Measurements from ENCODE around the gene MTHFSD. TPM values are rescaled to one million over a fixed set of nuclear protein-coding genes. Genes with fewer than 3 reads are reported as not detected.
"Not testable (repeated sequence)": the region's sequence is repeated elsewhere in the genome, so short reads cannot be mapped to it uniquely, and the experiment has no call there.

Gene MTHFSD
- total RNA-seq, 1 experiment from 2014 or later: 47.8 TPM

DNA sequence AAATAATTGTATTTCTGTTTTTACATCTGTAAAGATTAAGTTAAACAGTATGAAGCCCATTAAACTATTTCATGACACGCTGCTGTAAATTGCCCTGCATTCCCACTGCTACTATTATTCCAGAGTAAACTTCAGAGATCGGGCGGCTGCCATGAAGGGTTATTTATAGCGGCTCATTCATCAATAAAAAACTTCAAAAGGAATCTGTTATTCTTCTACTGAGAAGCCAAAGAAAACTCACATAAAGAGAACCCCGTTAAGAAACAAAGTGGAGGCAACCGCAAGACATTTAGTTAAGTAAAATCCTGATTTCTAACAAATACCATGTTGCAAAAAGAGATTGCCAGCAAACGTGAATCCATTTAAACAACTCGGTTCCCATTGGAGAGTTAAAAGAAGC lies 39.7 kb upstream of the MTHFSD start:
- TF ChIP-seq, protein P1, sequence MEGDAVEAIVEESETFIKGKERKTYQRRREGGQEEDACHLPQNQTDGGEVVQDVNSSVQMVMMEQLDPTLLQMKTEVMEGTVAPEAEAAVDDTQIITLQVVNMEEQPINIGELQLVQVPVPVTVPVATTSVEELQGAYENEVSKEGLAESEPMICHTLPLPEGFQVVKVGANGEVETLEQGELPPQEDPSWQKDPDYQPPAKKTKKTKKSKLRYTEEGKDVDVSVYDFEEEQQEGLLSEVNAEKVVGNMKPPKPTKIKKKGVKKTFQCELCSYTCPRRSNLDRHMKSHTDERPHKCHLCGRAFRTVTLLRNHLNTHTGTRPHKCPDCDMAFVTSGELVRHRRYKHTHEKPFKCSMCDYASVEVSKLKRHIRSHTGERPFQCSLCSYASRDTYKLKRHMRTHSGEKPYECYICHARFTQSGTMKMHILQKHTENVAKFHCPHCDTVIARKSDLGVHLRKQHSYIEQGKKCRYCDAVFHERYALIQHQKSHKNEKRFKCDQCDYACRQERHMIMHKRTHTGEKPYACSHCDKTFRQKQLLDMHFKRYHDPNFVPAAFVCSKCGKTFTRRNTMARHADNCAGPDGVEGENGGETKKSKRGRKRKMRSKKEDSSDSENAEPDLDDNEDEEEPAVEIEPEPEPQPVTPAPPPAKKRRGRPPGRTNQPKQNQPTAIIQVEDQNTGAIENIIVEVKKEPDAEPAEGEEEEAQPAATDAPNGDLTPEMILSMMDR (IDR thresholded peaks at IDR 0.05; ENCODE audit: unreplicated experiment): no peak
- no TSS peak for BruUV-seq (replicated peaks)
- Mint-ChIP-seq H3K9me3 (ENCODE audit: low read depth, unreplicated experiment) (peaks cover 10% of the 10 kb centered on the region), H3K27ac (ENCODE audit: unreplicated experiment) (no peak overlapping the region), H3K27me3 (ENCODE audit: unreplicated experiment) (peaks cover 18% of the 10 kb centered on the region), H3K4me1 (ENCODE audit: low read depth, unreplicated experiment) (peaks cover 8% of the 10 kb centered on the region), H3K36me3 (ENCODE audit: insufficient read depth, unreplicated experiment) (peaks cover 8% of the 10 kb centered on the region), H3K4me3 (ENCODE audit: low read depth, unreplicated experiment) (no peak overlapping the region)
- CTCF ChIA-PET: no interaction called here
- no peak for DNase-seq
- intact Hi-C loops (cut with micrococcal nuclease; ENCODE audit: unreplicated experiment): no loop called here

DNA sequence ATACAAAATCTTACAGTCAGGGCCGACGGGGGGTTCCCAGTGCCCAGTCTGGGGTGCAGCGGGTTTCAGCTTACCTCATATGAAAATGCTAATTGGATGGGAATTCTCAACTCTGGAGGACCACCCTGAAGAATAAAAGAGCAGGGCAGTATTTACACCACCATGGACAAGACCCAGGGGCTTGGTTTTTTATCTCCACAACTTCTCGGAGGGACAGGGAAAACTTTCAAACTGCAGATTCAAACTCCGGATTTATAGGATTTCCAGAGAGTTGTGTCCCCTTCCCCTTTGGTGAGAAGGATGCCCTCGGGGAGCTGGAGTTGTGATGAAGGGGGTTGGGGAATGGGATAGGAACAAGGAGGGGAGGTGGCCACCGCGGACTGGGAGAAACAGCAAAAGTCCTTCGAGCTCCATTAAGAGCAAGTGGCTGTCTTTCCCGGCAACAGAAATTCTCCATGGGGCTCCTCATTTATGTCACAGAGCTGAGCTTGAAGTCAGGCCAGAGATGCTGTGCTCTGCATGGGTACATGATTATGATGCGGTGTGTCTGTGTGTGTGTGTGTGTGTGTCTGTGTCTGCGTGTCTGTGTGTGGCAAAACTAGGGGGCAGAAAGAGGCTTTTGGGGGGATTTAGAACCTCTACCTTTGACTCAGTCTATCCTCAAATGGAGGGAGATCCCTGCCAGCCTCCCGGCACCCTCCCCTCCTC lies 39.0 kb upstream of the MTHFSD start:
- H3K27ac Mint-ChIP-seq (ENCODE audit: unreplicated experiment): no peak overlapping the region
- DNase-seq: no peak
- CTCF ChIA-PET: no interaction called here
- peaks cover 18% of the 10 kb centered on the region for H3K27me3 Mint-ChIP-seq (ENCODE audit: unreplicated experiment)
- H3K36me3 Mint-ChIP-seq (ENCODE audit: insufficient read depth, unreplicated experiment): peaks cover 4% of the 10 kb centered on the region
- peaks cover 7% of the 10 kb centered on the region for H3K9me3 Mint-ChIP-seq (ENCODE audit: low read depth, unreplicated experiment)
- intact Hi-C loops (cut with micrococcal nuclease; ENCODE audit: unreplicated experiment): no loop called here
- no peak overlapping the region for H3K4me3 Mint-ChIP-seq (ENCODE audit: low read depth, unreplicated experiment)
- peaks cover 8% of the 10 kb centered on the region for H3K4me1 Mint-ChIP-seq (ENCODE audit: low read depth, unreplicated experiment)
- TF ChIP-seq, protein P1 (IDR thresholded peaks at IDR 0.05; ENCODE audit: unreplicated experiment): no peak
- no TSS peak for BruUV-seq (replicated peaks)

DNA sequence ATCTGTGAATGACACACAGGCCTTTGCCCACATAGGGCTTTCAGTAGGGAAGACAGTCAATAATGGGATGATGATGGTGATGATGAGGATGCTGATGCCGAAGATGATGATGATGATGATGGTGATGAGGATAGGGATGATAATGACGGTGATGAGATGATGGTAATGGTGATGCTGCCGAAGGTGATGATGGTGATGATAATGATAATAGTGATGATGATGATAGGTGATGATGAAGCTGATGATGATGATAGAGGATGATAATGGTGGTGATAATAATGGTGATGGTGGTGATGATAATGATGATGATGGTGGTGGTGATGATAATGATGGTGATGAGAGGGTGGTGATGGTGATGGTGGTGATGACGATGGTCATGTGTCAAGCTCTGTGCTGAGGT lies 36.2 kb upstream of the MTHFSD start:
- Mint-ChIP-seq H3K27ac (ENCODE audit: unreplicated experiment) (peak overlapping the region; percentile 12), H3K27me3 (ENCODE audit: unreplicated experiment) (peaks cover 9% of the 10 kb centered on the region), H3K4me3 (ENCODE audit: low read depth, unreplicated experiment) (no peak overlapping the region), H3K4me1 (ENCODE audit: low read depth, unreplicated experiment) (peaks cover 8% of the 10 kb centered on the region), H3K9me3 (ENCODE audit: low read depth, unreplicated experiment) (peaks cover 5% of the 10 kb centered on the region), H3K36me3 (ENCODE audit: insufficient read depth, unreplicated experiment) (no peaks in the 10 kb centered on the region)
- intact Hi-C loops (cut with micrococcal nuclease; ENCODE audit: unreplicated experiment): no loop called here
- CTCF ChIA-PET: interaction anchor here (0.8 to 1.4 kb wide), 2 partner anchors 15 to 17 kb away, joined by 3 to 10 read pairs; no protein-coding TSS in a partner anchor
- TF ChIP-seq, protein P1 (IDR thresholded peaks at IDR 0.05; ENCODE audit: unreplicated experiment): no peak
- DNase-seq: no peak
- BruUV-seq (replicated peaks): no TSS peak

DNA sequence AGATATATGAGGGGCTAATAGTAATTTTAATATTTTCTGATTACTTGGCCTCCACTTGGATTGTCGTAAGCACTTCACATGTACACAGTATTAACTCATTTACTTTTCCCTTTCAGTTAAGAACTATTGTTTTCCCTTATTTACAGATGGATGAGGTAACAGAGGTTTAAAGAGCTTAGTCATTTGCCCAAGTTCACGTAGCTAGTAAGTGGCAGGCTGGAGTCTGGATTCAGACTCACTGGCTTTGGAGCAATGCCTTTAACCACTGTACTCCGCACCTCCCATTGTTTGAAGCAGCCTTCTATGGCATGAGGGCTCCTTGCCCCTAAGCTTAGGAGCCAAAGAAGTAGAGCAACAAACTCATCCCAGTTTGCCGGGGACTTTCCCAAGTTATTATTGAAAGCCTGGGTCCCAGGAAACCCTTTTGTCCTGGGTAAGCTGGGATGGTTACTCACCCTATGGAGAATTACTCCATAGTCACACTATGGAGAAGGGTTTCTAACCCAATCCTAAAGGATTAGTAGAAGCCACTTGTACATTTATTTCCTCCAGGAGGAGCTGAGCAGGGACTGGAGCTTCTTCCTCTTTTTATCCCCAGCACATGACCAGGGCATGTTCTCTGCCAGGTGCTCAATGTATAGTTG lies 35.6 kb upstream of the MTHFSD start:
- peaks cover 2% of the 10 kb centered on the region for H3K36me3 Mint-ChIP-seq (ENCODE audit: insufficient read depth, unreplicated experiment)
- peaks cover 13% of the 10 kb centered on the region for H3K4me1 Mint-ChIP-seq (ENCODE audit: low read depth, unreplicated experiment)
- H3K27me3 Mint-ChIP-seq (ENCODE audit: unreplicated experiment): peaks cover 9% of the 10 kb centered on the region
- CTCF ChIA-PET: interaction anchor here (0.6 to 1.4 kb wide), 6 partner anchors 11 to 476 kb away, joined by 3 to 11 read pairs (median 3); partner anchors contain the start of gene FOXL1
- intact Hi-C loops (cut with micrococcal nuclease; ENCODE audit: unreplicated experiment): no loop called here
- peaks cover 5% of the 10 kb centered on the region for H3K9me3 Mint-ChIP-seq (ENCODE audit: low read depth, unreplicated experiment)
- BruUV-seq (replicated peaks): no TSS peak
- DNase-seq: peak; percentile 39
- TF ChIP-seq, protein P1 (IDR thresholded peaks at IDR 0.05; ENCODE audit: unreplicated experiment): no peak
- H3K4me3 Mint-ChIP-seq (ENCODE audit: low read depth, unreplicated experiment): no peak overlapping the region
- H3K27ac Mint-ChIP-seq (ENCODE audit: unreplicated experiment): peak overlapping the region; percentile 12

DNA sequence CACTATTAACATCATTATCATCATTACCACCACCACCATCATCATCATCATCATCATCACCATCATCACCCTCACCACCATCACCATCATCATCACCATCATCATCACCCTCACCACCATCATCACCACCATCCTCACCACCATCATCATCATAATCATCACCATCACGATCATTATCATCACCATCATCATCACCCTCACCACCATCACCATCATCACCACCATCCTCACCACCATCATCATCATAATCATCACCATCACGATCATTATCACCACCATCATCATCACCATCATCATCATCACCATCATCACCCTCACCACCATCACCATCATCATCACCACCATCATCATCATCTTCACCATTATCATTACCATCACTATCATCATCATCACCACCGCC lies 32.9 kb upstream of the MTHFSD start:
- DNase-seq; CTCF ChIA-PET; H3K4me3 Mint-ChIP-seq (ENCODE audit: low read depth, unreplicated experiment); H3K27ac Mint-ChIP-seq (ENCODE audit: unreplicated experiment); intact Hi-C loops (cut with micrococcal nuclease; ENCODE audit: unreplicated experiment); H3K27me3 Mint-ChIP-seq (ENCODE audit: unreplicated experiment); BruUV-seq (replicated peaks); H3K9me3 Mint-ChIP-seq (ENCODE audit: low read depth, unreplicated experiment): not testable (repeated sequence)
- H3K36me3 Mint-ChIP-seq (ENCODE audit: insufficient read depth, unreplicated experiment): peaks cover 12% of the 10 kb centered on the region
- H3K4me1 Mint-ChIP-seq (ENCODE audit: low read depth, unreplicated experiment): peaks cover 16% of the 10 kb centered on the region

Data from Calu3 (cell line).